Fibroblast of lung (primary cell): ENCODE results near the gene PRPF4.

ENCODE experiments used
- CTCF ChIP-seq, 2 donors: IDR thresholded peaks in 1 of 2; conservative IDR thresholded peaks in 1 of 2; 1 replicate in 1 of 2; 2 replicates in 1 of 2; pipeline ENCODE4 v1.5.1; 2011 to 2012; ENCODE audit warnings: low read length in 2 of 2, control low read depth in 1 of 2, inconsistent platforms in 1 of 2, low read depth in 1 of 2, mild to moderate bottlenecking in 1 of 2
- EZH2 ChIP-seq: IDR thresholded peaks from 2 replicates; pipeline ENCODE4 v1.5.1; 2012; ENCODE audit warnings: low read length, control low read depth, mild to moderate bottlenecking; ENCODE audit errors: missing control alignments

GRCh38 chr9:113244556-113244955 is 30.9 kb upstream of the PRPF4 start:
- no peak for TF ChIP-seq CTCF (conservative IDR thresholded peaks at IDR 0.05 in 1 of 2, IDR thresholded peaks at IDR 0.05 in 1 of 2; ENCODE audit: low read depth in 1 of 2, low read length in 2 of 2)
- TF ChIP-seq EZH2 = no peak
